NT2/D1 (cell line): Measurements from ENCODE around the gene MEDAG.

Experiments
- DNase-seq: peaks from one replicate; pipeline ENCODE4 v3.0.0-alpha.2; 2011; ENCODE audit warnings: low read depth, low spot score
- H3K27me3 ChIP-seq: 2 replicates; pipeline ENCODE4 v1.6.0; 2011; ENCODE audit warnings: mild to moderate bottlenecking; ENCODE audit not compliant: insufficient read length, insufficient read depth
- H3K36me3 ChIP-seq: 2 replicates; pipeline ENCODE4 v1.6.1; 2011; ENCODE audit warnings: mild to moderate bottlenecking, low read length, mixed read lengths; ENCODE audit not compliant: insufficient read depth, insufficient read length
- H3K4me1 ChIP-seq: 2 replicates; pipeline ENCODE4 v1.5.1; 2011; ENCODE audit not compliant: insufficient read depth, insufficient read length
- H3K4me3 ChIP-seq: 2 replicates; pipeline ENCODE4 v1.5.1; 2011; ENCODE audit warnings: low read depth; ENCODE audit not compliant: insufficient read length
- H3K9ac ChIP-seq: 2 replicates; pipeline ENCODE4 v1.6.0; 2011; ENCODE audit warnings: low read depth; ENCODE audit not compliant: insufficient read length
- H3K9me3 ChIP-seq: 2 replicates; pipeline ENCODE4 v1.5.1; 2011; ENCODE audit warnings: mild to moderate bottlenecking, low read length; ENCODE audit not compliant: insufficient read depth
- SUZ12 ChIP-seq: IDR thresholded peaks from 2 replicates; pipeline ENCODE4 v1.6.1; 2011; ENCODE audit not compliant: insufficient read length, insufficient read depth; ENCODE audit errors: extremely low read depth
- YY1 ChIP-seq: IDR thresholded peaks from 2 replicates; pipeline ENCODE4 v1.6.1; 2011; ENCODE audit not compliant: insufficient read length, insufficient read depth
- ZNF274 ChIP-seq: IDR thresholded peaks from 2 replicates; pipeline ENCODE4 v1.6.1; 2011; ENCODE audit warnings: mild to moderate bottlenecking, low read depth, low read length

MEDAG gene

DNA sequence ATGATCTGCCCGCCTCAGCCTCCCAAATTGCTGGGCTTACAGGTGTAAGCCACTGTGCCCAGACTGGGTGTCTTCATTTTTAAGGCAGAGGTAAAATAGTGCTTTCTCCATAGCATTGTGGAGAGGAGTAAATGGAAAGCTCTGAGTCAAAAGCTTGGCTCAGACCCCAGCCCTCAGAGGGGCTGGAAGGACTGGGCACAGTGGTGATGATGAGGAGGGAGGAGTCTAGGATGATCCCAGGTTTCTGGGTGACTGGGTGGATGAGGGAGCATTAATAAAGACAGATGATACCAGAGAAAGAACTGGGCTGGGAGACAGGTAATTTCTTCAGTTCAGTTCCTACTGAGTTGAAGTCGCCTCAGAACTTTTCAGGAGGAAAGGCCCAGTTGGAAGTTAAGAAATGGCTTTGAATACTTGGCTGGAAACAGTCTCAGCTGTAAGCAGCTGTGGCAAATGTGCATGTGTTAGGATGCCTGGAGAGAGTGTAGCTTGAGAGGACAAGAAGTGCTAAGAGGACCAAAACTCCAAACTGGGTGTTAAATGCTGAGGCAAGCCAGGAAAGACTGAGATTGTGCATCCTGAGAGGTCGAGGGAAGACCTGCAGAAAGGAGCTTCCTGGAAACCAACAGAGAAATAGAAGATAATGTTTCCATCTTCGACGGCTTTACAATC, 37.1 kb upstream of the MEDAG start:
- no peak for TF ChIP-seq ZNF274
- TF ChIP-seq YY1: no peak
- no peak for TF ChIP-seq SUZ12
- Histone ChIP-seq H3K9ac (no peak overlapping the region), H3K4me3 (no peak overlapping the region), H3K36me3 (no peaks in the 10 kb centered on the region), H3K4me1 (peaks cover 17% of the 10 kb centered on the region), H3K27me3 (no peaks in the 10 kb centered on the region), H3K9me3 (no peaks in the 10 kb centered on the region)
- no peak for DNase-seq

GRCh38 chr13:30869491-30869890, 36.6 kb upstream of the MEDAG start:
- Histone ChIP-seq H3K4me1 (peaks cover 21% of the 10 kb centered on the region), H3K27me3 (no peaks in the 10 kb centered on the region), H3K9me3 (no peaks in the 10 kb centered on the region), H3K36me3 (no peaks in the 10 kb centered on the region), H3K9ac (no peak overlapping the region), H3K4me3 (no peak overlapping the region)
- DNase-seq: no peak
- no peak for TF ChIP-seq ZNF274
- no peak for TF ChIP-seq SUZ12
- TF ChIP-seq YY1: no peak

DNA sequence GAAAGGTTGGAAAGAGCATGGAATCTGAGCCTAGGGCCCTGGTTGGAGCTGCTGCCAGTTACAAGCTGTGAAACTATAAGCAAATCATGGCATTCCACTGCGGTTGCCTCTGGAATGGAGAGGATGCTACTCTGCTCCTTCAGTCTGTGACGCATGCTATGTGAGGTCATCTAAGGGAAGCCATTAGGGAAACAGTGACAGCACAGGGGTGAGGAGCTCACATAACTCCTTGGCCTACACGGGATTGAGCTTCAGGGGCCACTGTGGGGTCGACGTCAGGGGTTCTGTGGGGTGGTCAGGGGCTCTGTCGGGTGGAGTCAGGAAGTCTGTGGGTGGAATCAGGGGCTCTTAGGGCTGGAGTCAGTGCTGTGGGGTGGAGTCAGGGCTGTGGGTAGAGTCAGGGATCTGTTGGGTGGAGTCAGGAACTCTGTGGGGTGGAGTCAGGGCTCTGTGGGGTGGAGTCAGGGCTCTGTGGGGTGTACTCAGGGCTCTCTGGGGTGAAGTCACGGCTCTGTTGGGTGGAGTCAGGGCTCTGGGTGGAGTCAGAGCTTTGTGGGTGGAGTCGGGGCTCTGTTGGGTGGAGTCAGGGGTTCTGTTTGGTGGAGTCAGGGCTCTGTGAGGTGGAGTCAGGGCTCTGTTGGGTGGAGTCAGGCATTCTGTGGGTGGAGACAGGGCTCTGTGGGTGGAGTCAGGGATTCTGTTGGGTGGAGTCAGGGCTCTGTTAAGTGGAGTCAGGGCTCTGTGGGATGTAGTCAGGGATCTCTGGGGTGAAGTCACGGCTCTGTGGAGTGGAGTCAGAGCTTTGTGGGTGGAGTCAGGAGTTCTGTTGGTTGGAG, 35.8 kb upstream of the MEDAG start:
- no peak for DNase-seq
- Histone ChIP-seq H3K36me3 (peaks cover under 1% of the 10 kb centered on the region), H3K4me1 (peaks cover 21% of the 10 kb centered on the region), H3K27me3 (no peaks in the 10 kb centered on the region), H3K4me3 (no peak overlapping the region), H3K9me3 (no peaks in the 10 kb centered on the region), H3K9ac (no peak overlapping the region)
- TF ChIP-seq SUZ12 (no peak), ZNF274 (no peak), YY1 (no peak)

DNA sequence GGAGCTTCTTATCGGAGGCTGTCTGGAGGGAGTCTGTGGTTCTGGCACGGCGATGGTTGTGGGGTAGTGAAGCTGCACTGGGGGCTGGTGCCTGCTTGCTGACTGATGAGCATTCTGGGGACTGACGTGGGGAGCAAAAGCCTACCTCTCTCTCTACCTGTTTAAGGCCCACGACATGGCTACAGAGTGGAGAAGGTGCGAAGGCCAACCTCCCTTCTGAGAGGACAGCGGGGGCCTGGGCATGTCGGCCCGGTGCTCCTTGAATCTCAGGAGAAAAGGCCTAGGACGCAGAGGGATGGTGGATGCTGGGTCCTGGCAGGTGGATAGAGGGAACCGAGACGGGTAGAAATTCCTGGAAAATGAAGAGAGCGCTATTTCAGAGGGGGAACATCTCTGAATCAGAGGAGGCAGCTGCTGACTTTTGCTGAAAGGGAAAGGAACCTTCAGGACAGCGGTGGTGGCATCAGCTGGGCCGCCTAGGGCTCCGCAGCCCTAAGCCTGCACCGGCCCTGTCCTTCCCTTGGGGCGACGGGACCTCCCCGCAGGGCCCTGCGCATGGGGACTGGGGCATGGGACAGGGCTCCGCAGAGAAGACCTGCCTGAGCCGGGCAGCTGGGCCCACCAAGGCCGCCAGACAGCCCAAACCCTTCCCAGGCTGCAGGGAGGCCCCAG, 35.0 kb upstream of the MEDAG start:
- H3K4me3 ChIP-seq: no peak overlapping the region
- H3K4me1 ChIP-seq: peaks cover 21% of the 10 kb centered on the region
- peak overlapping the region; percentile 32 for H3K9ac ChIP-seq
- no peaks in the 10 kb centered on the region for H3K27me3 ChIP-seq
- DNase-seq: no peak
- H3K9me3 ChIP-seq: no peaks in the 10 kb centered on the region
- TF ChIP-seq SUZ12: no peak
- TF ChIP-seq YY1: no peak
- no peak for TF ChIP-seq ZNF274
- peaks cover 3% of the 10 kb centered on the region for H3K36me3 ChIP-seq

DNA sequence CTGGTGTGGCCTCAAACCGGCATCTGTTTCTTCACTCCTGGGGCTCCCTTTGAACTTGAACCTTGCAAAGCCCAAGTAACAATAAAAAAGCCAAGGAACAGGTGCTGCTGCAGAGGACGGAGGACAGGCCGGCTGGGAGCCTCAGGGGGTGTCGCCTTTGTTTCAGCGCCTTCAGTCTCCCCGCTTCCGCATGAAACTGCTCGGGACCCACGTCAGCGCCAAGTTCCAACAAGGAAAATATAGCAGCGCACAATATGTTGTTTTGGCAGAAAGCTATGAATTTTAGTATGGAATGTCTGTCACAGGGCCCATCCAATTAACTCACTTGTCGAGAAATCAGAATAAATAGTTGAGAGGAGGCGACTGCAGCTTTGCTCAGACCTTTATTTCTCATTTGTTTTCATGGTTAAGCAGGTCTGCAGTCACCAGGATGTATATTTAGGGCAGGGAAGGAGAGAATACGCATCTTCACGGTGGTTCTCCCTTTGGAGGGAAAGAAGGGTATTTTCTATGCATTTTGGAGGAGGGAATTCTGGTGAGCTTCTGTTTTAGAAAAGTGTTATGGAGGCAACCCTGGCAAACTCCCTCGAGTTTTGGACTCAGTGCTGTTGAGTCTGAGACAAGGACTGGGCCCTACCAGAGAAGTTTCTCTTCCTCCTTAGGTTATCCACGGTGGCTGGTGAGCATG, 34.3 kb upstream of the MEDAG start:
- Histone ChIP-seq H3K4me1 (peaks cover 21% of the 10 kb centered on the region), H3K4me3 (no peak overlapping the region), H3K27me3 (no peaks in the 10 kb centered on the region), H3K9ac (peak overlapping the region; percentile 53), H3K36me3 (peaks cover 3% of the 10 kb centered on the region), H3K9me3 (no peaks in the 10 kb centered on the region)
- no peak for DNase-seq
- TF ChIP-seq YY1: no peak
- TF ChIP-seq SUZ12: no peak
- TF ChIP-seq ZNF274: no peak

DNA sequence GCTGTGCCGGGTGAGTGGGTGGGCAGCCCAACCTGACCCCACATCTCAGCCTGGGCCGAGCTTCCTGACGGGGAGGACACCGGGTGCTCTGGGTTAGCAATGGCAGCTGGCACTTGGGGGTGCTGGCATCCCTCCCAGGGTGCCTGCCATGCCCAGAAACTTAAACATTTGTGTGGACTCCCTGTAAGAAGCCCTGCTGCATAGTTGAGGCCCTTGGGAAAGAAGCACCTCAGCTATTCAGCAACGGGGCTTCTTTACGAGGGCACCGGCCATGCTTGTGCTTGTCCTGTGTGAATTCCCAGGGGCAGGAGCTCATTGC, 33.8 kb upstream of the MEDAG start:
- Histone ChIP-seq H3K27me3 (no peaks in the 10 kb centered on the region), H3K36me3 (peaks cover 3% of the 10 kb centered on the region), H3K9me3 (no peaks in the 10 kb centered on the region), H3K9ac (peak overlapping the region; percentile 53), H3K4me3 (no peak overlapping the region), H3K4me1 (peaks cover 21% of the 10 kb centered on the region)
- TF ChIP-seq YY1: no peak
- DNase-seq: no peak
